GM12801 (cell line): ENCODE data around the gene AHR.

Experiments used
- TF ChIP-seq, protein P1 (sequence below): IDR thresholded peaks from one replicate; pipeline ENCODE4 v1.5.1; 2011; ENCODE audit warnings: control low read depth; ENCODE audit not compliant: insufficient read length; ENCODE audit errors: extremely low read depth

AHR gene

DNA sequence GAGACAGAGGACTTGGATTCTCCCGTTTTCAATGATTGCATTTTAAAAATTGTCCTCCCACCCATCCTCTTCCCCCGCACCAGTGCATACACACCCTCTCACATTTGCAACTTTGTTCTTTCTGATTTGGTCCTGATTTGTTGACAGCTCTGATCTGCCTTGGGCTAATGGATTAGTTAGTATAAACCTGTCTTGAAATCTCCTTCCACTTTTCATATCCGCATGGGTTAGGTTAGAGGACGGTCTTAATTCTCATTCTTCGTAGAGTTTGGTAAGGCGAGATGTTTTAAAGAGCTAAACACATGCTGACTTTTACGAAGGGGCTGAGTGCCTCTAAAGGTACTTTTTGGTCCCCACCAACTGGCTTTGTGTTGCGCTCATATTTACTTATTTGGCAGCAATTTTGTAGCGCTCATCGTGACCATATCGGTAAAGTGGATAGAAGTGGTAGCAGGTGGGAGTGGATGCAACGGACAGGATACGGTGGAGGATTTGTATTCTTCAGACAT, 1.1 kb downstream of the AHR start:
- TF ChIP-seq, protein P1, sequence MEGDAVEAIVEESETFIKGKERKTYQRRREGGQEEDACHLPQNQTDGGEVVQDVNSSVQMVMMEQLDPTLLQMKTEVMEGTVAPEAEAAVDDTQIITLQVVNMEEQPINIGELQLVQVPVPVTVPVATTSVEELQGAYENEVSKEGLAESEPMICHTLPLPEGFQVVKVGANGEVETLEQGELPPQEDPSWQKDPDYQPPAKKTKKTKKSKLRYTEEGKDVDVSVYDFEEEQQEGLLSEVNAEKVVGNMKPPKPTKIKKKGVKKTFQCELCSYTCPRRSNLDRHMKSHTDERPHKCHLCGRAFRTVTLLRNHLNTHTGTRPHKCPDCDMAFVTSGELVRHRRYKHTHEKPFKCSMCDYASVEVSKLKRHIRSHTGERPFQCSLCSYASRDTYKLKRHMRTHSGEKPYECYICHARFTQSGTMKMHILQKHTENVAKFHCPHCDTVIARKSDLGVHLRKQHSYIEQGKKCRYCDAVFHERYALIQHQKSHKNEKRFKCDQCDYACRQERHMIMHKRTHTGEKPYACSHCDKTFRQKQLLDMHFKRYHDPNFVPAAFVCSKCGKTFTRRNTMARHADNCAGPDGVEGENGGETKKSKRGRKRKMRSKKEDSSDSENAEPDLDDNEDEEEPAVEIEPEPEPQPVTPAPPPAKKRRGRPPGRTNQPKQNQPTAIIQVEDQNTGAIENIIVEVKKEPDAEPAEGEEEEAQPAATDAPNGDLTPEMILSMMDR: no peak

DNA sequence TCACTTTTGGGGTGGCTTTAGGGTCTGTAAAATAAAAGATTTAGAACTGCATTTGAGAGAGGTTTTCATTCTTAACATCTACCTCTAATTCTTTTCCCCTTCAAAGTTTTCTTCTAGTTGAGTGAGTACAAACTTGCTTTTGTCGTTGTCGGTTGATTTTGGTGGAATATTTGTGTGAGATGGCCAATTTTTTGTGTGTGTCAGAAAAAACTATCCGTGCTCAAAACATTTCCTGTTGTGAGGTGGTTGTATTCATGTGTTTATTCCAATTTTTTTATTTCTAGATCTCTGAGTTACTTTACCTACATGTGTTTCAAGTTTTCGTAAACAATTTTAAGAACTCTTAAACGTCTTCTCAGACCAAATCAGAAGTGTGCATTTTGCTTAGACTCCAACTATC, 1.6 kb downstream of the AHR start:
- TF ChIP-seq, protein P1: no peak

DNA sequence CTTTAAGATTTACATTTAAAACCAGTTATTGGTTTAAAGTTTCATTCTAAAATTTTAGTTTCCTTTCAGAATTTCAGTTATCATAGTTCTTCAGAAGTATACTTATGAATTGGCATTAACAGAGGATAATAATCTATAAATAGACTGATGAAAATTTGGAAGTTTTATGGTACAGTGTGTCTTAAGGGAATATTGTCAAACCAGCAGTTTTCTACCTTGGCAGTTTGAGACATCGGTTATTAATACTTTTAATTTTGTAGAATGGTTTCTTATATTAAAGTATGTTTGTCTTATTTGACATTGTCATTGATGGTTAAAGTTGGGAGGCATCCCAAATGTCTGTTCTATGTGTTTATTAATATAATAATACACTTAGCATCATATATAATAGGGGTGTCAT, 2.0 kb downstream of the AHR start:
- TF ChIP-seq, protein P1: no peak

DNA sequence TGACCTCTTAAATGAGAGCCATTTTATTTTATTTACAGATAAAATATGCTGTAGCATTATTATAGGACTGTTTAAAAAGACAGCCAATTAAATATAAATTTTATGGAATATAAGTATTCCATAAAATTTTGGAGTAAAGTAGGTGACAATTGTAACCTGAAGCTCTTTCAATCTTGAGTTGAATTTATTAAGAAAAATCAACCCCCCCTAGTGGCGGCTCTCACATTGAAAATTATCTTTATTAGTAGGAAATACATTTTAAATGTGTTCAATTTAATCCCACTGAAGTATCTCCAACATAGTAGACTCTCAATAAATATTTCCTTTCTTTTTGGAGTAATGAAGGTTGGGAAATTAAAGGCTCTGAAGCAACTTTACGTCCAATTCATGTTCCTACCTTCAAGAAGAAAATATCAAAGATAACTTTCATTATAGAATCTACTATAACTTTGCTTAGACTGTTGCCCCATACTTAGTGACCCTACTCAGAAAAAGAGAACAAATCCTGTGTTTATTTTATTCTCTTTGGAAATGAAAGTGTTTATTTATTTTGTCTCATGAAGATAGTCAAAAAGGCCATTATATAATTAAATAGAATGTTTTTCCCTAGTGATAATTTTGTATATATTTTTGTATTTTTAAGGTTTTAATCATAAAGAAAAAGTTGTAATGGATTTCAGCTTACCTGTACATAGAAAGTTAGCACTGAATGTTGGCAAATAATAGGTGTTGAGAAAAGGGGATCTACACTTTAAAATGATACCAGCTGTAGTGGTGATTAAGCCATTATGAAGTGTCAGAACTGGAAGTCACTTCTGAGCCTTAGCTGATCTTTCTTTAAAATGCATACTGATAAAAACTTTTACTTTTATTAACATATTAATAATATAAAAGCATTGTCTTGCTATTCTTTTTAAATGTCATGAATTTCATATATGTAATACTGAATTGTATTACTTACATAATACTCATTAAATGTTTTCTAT, 3.3 kb downstream of the AHR start:
- TF ChIP-seq, protein P1: no peak

DNA sequence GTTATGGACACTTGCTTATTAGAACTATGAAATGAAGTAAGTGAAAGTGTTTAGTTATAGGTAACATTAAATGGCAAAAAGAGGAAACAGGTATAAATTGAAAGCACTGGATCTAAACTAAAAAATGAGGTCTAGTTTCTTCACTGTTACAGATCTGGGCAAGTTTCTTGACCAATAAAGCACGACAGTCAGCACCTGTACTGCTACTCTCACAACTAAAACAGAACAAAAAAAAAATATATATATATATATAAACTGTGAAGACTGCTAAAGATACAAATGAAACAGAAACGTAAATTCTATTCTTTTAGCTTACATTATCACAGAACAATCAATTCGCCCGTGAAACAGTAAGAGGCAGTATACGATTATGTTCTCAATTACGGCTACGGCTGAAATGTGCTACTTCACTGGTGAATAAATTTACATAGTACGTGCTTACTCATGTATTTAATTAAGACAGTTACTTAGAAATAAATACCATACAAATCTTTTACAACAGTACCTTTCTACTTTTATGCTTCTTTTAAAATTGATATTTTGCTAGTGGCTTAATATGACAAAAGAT, 4.2 kb downstream of the AHR start:
- TF ChIP-seq, protein P1: no peak

DNA sequence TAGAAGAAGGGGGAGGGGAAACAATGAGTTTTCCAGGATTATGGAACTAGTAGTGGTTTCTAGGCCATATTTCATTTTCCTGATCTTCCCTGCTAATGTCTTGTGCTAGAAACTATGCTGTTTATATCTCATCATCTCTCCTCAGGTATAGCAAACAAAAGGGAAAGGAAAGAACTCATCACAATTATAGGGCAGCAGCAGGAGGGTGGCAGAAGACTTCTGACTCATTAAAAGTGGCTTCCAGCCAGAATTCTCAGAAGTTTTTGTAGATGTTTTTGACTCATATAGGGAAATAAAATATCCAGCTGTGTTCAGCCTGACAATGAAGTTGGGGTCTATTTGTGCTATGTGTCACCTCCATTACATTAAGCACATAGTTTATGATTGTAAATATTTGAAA, 6.5 kb downstream of the AHR start:
- TF ChIP-seq, protein P1: no peak

DNA sequence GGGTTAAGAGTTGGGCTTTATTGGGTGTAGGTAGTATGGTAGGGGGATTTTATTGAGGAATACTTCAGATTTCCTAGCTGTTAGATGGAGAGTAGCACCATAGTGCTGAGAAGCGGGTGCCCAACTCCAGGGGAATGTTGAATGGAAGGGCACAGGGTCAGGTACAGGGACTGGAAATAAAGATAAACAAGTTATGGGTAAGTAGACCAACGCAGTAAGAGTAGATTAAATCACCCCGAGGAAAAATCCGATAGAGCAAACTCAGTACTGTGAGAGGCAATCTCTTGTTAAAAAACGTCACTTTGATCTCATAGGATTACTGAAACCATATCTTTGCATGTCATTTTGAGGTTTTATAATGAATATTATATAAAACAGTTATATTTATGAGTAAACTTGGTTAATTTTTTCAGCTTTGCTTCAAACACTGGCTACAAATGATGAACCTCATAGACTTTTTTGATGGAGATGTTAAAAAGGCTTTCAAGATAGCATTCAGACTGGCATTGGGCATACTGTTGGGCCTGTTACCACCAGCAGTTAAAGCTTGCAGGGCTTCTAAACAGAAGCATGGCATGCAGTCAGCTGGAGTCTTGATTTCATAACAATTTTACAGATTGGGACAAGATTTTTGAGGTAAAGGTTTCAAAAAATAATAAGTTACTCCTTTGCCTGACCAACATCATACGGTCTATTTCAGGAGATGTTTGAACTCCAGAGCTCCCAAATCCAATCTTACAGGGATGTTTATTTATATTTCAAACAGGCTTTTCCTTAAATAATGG, 7.1 kb downstream of the AHR start:
- TF ChIP-seq, protein P1: no peak
